Activated CD4-positive, alpha-beta T cell treated with anti-CD3 and anti-CD28 coated beads, Interleukin-10, Interleukin-2, amounts not matched to agents 100 ng/mL and 50 ng/mL, durations not matched to agents 16 hours and 8 hours (primary cell): Measurements from ENCODE around the gene FBXL7.

Experiments used
- DNase-seq: peaks from one replicate; pipeline ENCODE4 v3.0.0-alpha.2; 2020

The FBXL7 gene

DNA sequence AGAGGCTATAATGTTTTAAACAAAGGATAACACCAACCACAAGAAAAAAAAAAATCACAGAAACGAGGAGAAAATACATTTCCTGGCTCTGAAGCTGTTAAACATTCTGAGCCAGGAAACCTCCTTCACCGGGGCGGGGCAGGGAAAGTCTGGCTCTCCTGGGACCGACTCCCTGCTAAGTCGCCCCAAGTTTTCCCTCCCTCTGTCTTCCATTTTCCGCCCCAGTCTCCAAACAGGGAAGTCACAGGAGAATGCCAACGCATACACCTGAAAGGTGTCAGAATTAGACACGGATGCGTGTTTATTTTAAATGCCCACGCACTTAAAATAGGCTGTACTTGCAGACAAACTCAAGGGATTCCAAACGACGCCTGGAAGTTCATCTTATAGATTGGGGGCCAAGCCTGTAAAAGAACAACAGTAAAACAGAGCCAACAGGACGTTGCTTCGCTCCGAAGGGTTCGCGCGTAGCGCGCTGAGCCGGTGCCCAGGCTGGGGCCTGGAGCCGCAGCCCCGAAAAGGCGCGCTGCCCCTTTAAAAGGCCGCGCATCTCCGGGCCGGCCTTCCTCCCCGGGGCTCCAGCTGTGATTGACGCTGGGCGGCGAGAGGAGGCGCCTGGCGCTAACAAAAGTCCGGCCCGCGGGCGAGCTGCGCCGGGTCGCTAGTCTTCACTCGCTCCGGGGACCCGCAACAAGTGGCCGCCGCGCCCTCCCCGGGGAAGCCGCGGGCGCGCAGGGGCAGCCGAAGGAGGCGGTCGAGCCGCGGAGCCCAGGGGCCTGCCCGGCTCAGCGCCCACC, at the start of gene FBXL7:
Gene FBXL7 (plus strand): TSS at position 653 of the 797 bp plus-strand sequence.
- peak; percentile 1 for DNase-seq

DNA sequence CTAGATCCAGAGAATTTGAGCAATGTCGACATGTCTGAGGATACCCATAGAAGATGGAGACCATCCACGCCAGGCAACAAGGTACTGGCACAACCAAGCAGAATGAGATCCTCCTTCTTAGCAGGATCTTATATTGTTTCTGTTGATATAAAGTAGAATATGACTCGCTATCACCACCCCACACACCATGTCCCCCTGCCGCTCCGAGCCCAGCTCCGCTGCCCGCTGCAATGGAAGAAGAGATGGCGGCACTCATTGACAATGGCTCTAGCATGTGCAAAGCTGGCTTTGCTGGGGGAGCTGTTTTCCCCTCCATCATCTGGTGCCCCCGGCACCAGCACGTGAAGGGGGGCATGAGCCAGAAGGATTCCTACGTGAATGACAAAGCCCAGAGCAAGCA, 49.5 kb upstream of the FBXL7 start:
- no peak for DNase-seq

DNA sequence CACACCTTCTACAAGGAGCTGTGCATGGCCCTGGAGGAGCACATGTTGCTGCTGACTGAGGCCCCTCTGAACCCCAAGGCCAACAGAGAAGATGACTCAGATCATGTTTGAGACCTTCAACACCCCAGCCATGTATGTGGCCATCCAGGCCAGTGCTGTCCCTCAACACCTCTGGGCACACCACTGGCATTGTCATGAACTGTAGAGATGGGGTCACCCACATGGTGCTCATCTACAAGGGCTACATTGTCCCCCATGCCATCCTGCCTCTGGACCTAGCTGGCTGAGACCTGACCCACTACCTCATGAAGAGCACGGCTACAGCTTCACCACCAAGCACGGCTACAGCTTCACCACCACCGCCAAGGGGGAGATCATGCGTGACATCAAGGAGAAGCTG, 49.0 kb upstream of the FBXL7 start:
- no peak for DNase-seq

DNA sequence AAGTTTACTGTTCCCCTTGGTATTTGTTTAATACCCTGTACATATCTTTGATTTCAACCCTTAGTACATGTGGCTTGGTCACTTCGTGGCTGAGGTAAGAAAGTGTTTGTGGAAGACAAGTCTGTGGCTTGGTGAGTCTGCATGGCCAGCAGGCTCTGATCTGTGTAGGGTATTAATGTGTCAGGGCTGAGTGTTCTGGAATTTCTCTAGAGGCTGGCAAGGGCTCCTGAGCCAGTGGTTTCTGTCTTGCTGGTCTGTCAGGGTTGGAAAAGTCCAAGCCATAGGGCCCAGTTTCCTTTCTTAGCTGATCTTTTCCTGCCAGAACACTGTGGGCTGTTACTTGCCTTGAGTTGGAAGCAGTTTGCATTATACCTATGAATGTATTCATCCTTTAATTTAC, 48.0 kb upstream of the FBXL7 start:
- DNase-seq: no peak

DNA sequence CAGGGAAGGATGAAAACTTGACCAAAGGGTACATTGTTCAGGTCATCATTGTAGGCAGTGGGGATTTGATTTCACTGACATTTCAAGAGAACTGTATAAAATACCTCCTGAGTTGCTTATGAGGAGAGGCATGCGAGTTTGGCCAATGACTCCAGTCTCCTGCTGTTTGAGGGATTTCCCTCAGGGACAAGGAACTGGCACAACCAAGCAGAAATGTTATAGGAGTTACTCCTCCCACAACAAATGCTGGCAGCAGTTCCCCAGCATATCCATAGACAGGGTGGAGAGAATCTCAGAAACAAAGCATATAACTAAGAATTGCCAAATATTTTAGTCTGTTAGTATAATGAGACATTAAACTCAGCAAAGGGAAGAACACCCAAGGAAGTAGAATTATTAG, 47.2 kb upstream of the FBXL7 start:
- DNase-seq: no peak

DNA sequence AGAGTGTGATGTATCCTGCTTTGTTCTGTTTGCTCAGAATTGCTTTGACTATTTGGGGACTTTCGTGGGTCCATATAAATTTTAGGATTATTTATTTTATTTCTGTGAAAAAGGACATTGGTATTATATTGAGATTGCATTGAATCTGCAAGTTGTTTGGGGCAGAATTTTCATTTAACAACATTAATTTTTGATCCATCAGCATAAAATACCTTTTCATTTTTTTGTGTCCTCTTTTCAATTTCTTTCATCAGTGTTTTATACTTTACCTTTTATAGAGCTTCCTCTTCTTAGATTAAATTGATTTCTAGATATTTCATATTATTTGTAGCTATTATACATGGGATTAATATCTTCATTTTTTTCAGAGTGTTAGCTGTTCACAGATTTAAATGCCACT, 40.8 kb upstream of the FBXL7 start:
- no peak for DNase-seq

DNA sequence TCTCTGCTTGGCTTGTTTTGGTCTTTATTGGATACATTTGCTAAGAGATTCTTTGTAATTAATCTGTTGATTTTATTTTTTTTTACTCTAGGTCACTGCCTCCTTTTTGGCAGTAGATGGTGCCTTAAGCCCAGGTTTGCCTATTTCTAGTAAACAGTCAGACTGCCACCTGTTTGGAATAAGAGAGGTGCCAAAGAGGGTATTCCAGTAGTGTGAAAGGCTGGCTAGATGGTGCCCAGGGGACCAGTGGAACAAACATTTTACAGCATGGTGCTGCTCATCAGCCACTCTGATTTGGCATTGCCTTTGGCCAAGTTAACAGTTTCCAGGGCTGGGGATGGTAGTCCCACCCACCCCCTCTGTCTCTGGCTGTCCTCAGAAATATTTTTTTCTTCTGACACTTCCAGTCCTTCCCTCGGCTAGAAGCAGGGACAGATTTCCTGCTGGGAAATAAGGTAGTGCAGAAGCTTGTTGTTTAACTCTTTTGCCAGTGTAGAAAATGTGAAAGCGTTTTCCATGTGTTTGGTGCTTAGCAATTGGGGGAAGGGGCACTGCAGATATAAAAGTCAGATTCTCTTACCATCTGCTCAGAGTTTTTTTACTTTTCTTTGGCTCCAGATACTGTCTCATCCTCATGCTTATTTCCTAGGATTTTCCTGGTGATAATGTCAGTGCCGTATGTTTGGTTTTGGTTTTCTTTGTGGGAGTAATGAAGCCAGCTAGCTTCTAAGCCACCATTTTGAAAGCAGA, 36.6 kb upstream of the FBXL7 start:
- DNase-seq: no peak

DNA sequence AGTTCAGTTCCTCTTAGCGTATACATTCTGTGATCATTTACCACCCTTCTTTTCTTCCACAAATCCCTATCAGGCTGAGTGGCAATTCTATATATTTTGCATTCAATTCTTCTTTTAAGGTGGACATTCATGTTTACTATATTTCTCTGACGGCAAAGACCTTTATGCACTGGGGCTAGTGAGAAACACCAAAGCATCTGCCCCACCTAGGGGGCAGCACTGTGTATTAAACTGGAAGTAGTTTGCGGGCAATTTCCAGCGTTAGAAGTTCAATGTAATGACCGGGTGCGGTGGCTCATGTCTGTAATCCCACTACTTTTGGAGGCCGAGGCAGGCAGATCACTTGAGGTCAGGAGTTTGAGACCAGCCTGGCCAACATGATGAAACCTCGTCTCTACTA, 27.9 kb upstream of the FBXL7 start:
- DNase-seq: no peak

DNA sequence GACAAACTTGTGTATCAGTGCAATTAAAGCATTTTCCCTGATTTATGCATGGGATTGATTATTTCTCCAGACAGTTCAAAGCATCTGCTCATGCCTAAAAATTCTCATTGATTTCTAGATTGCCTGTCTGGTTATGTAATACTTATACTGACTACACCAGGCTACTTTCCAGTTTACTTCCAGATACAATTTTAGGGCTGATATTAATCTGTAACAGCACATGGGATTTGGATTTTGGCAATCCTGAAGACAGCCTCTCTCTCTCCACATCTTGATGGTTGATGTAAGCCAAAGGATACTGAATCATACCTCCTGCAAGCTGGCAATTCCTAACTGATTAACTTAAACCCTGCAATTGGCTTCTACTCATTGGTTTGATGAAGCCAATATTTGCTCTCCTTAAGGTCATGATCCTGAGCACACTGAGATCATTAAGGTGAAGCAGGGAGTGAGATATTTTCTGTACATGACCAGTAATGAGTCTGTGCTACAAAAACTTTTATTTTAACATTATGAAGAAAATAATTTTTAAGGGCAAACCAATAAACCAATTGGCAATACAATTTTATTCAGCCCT, 25.7 kb upstream of the FBXL7 start:
- no peak for DNase-seq

DNA sequence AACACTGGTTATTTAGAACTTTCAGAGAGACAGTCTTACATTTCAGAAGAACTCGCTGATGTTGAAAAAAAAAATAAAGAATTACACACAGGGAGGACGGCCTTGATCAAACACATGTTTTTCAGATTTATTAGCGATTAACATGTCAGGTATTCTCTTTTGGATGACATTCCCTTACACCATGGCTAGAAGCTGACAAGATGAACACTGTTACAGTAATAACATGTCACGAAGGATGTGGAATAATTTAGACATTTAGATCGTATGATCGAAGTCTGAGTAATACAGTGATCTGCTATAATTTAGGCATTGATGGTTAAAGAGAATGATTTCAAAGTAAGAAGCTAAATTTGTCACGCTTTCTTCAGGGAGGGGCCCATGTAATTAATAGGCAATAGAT, 24.6 kb upstream of the FBXL7 start:
- DNase-seq: no peak

DNA sequence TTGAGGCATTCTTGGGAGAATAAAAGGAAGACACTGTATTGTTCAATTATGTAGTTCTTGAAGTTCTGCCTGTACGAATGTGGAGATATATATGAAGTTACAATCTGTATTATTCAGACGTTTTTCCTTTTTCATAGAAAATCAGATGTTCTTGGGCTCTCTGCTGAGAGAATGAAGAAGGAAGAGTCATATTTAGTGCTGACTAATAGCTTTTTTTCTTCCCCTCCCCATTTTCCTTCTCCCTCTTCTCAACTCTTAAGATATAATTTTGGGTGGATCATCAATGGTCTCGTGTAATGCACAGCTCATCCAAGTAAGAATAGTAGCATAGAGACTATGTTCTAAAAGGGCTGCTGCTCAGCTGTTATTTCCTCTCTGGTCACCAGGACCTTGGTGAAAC, 23.0 kb upstream of the FBXL7 start:
- no peak for DNase-seq

DNA sequence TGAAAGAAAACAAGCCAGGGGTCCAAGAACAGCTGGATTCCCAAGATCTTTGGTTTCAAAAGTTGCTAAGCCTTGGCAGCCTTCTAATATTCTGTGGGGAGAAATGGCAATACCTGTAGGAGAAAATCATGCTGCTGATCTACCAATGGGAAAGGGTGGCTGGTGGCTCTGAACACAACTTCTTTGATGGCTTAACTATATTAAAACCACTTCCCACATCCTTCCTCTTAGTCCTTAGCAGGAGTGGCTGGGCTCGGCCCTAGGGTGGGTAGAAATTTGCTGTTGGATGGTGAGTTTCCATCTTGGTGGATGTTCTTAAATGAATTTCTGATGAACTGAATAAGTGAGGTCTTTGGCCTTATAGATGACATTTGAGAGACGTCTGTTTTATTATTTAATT, 19.5 kb upstream of the FBXL7 start:
- DNase-seq: no peak

DNA sequence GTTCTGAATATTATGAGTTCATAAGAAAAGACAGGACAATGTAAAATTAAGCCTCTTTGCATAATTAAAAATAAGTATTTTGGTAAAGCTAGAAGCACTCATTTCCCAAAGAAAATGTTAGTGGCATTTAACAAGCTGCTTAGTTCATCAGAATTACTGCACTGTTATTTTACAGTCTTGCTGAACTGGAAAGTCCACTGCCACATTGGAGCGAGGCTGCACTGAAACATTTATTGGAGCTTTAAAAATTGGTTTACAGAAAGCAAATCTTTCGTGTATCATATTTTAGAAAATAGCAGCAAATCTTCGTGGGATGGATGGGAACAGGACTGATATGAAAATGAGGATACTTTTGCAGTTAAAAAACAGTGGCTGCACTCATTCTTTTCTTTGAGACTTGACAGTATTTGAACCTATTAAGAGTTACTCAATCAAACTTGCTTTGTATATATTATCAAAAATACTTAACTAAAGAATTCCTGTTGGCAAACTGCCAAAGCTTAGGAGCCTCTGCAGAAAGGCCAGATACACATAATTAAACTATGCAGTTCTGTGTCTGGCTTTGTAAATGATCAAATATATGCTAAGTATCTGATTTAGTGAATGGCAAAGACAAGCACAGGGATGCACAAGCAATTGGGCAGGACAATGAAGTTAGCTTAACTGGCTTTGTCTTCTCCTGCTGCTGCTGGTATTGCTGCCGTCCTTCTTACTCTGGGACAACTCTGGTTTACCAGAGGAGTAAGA, 16.5 kb upstream of the FBXL7 start:
- DNase-seq: no peak

DNA sequence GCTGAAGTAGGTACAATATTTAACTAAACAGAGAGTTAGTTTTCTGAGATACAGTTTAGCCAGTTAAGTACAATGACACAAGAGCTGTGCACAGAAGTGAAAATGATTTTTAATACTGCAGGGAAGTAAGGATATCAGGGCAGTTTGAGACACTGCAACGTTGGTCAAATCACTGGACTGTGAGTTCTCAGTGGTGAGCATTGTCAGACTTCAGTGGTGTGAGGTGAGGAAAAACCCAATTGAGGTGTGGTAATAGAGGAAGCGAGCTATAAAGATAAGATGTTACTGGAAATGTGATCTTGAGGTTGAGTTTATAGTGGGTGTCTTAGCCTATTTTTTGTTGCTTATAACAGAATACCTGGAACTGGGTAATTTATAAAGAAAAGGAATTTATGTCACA, 12.8 kb upstream of the FBXL7 start:
- no peak for DNase-seq

DNA sequence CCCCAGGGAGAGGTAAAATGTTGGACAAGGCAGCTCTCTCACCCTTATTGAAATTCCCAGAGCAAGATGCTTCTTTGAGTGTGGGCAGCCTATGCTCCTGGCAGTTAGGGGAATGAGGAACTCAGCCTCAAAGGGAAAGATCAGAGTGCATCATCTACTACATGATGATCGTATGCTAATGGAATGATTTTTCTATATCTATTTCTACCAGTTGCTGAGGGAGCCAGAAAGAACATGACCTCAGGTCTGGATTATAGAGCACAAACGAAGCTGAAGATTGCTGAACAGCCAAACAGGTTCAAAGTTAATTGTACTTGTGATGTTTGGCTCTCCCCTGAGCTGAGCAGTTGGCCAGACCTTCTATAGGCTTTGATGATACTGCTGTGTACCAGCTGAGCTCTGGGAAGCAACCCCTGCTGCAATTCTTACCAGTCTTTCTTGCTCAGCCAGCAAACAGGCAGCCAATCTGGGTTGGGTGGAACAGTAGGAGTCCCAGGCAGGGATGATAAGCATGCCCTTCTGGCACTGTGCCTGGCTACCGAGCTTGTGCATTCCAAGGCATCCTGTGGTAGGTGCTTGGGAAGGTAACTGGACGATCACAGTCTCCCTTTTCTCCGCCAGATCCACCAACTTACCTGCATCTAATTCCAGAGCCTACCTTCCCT, 10.3 kb upstream of the FBXL7 start:
- no peak for DNase-seq

DNA sequence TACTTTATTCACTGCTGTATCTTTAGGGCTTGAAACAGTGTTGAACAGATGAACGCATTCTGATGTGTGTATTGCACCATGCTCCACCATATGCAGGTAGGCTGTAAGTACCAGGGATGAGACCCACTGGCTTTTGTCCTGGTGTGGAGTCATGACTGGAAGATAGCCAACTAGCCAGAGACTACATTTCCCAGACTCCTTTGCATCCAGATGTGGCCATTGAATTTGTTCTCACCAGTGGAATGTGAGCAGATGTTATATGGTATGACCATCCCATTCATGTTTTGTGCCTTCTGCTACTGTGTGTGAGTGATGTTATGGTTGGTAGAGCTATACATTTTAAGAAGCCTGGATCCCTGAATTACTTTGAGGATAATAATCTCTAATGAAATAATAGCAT, 7.4 kb upstream of the FBXL7 start:
- DNase-seq: no peak

DNA sequence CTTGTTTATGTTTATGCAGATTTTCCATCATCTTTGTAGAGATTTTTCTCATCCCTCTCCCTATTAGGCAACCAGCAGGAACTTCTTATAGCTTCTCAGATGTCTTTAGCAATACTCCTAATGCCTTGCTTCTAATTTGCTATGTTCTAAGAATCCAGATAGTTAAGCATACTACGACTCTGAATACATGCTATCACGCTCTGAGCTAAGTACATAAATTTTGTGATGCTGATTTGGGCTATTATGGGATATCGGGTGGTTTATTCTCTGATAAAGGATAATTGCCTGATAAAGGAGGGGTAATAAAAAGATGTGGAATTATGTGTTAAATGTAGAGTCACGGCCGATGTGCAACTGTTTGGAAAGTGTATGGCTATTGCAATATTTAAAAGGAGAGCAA, 6.5 kb upstream of the FBXL7 start:
- no peak for DNase-seq

DNA sequence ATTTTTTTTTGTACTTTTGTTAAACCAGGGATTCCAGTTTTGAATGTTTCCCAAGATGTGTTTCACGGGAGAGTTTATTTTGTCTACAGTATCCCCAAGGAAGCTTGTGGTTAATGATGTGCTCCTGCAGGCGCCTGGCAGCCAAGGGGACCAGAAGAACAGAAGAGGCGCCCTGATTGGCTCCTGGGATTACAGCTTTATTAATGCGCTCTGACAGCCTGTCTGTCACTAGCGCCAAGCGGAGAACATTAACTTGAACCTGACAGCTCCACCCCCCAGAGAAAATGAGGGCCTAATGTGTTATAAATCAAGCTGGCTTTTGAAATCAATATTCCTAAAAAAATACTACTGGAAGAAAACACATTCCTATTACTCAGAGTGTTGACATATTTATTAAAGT, 5.0 kb upstream of the FBXL7 start:
- no peak for DNase-seq

DNA sequence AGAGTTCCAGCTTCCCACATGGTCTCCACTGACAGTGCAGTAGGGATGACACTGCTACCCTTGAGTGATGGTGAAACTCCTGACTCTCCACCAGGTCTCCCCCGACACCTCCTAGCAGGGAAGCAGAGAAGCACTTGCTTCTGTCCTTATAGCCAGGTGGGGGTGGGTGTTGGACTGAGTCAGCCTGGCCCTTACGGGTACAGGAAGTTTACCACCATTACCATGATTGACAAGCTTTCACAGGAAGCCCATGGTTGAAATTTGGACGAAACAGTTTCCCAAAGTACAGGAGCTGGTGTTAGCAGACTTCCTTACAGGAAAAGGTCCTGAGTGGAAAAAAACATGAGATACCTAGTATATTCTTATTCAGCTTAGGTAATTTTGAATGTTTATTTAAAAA, 3.1 kb upstream of the FBXL7 start:
- no peak for DNase-seq

DNA sequence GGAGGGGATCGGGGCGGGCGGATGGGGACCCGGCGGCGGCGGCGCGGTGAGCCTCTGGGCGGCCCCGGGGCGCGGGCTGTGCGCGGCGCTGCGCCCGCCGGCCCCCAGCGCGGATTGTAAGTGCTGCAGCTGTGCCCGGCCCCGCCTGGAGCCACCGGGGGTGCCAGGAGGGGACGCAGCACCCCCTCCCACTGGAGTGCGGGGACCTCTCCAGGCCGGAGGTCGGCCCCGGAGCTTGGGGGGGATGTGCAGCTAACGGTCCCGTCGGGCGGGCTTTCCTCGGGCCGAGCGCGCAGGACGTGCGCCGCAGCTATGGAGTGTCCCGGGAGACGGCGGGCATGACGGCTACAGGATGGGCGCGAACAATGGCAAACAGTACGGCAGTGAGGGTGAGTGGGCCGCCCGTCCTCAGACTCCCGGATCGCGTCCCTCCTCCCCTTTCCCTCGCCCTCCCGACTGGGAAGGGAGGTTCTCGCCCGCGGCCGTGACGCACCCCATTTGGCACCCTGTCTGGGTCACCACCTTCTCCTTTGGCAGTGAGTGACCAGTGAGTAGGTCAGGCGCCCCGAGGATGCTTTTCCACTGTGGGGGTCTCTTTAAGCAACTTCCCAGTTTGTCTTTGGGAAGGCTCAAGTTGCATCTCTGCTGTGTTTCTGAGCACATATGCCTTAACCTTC, 483 bp downstream of the FBXL7 start:
- DNase-seq: no peak

DNA sequence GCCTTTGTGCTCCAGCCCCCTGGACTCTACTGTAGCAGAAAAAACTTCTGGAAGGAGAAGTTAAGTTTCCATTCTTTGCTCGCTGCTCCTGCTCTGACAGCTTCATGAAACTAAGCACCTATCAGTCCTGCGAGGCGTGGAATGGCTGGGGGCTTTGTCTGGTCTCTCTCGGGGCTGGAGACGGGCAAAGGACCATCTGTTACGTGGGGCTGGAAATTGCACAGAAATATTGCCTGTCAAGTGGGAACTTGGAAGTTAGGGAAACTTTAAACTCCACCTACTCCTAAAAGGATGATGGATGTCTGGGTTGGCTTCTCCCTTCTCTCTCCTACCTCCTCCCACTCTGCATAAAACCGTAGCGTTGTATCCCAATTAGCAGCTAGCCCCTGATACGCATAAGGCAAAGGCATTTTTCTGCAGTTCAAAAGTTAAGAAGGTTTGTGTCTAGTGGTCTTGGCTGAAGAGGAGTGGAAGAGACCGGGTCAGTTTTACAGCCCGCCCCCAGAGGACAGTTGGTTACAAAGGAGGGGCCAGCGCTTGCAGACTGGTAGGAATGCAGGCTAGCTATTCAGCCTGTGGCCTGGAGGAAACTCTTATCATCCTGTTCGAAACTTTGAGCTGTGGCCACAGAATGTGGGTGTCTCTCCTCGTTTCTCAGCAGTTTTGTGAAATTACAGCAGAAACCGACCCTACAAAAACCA, 1.3 kb downstream of the FBXL7 start:
- DNase-seq: no peak

DNA sequence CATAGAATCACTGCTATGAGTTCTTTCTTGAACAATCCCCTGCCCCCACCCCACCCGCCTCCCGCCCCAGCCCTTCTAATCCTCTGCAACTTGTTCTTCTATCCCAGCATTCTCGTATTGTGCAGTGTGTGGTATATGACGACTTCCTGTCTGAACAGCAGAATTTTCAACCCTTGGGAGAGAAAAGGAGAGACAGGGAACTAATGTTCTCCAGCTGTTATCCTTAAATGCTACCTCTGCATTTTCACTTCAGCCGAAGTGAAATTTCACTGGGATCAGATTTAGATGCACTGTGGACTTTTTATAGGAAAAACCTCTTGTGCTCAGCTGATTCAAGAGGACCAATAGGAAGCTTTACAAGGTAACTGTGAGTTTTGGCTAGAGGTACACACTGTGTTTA, 2.2 kb downstream of the FBXL7 start:
- DNase-seq: no peak
